Hepatocyte (in vitro differentiated cells): ENCODE results near the gene USP50.

Experiments
- CTCF ChIP-seq: fragments of 200-600 bp; sonication (generic); IDR thresholded peaks from 2 replicates; pipeline ENCODE4 v1.5.1; 2016; ENCODE audit warnings: antibody characterized with exemption, mild to moderate bottlenecking; ENCODE audit not compliant: poor library complexity
- EZH2 ChIP-seq: fragments of 200-600 bp; sonication (generic); IDR thresholded peaks from 2 replicates; pipeline ENCODE4 v1.6.1; 2016; ENCODE audit warnings: antibody characterized with exemption, mild to moderate bottlenecking, borderline replicate concordance

GRCh38 chr15:50549326-50549725, 2.9 kb upstream of the USP50 start:
- no peak for TF ChIP-seq CTCF
- TF ChIP-seq EZH2: no peak
